Hematopoietic multipotent progenitor cell (in vitro differentiated cells): ENCODE measurements around the gene MTRR. TPM values are rescaled to one million over a fixed set of nuclear protein-coding genes. Genes with fewer than 3 reads are reported as not detected.

Source experiments
- total RNA-seq: library from RNA; depleted of rRNA; stranded (reverse); fragments of >200 nt; gene quantifications from one replicate; pipeline ENCODE4 v1.2.3, GENCODE V29; 2012

The MTRR gene
- total RNA-seq, 1 donor, result 20.5 TPM

Other genes with a start within 250 kb of the MTRR start
- 0.27 TPM for gene CFAP90, start 18.0 kb upstream of the MTRR start, total RNA-seq
- 4.6 TPM for gene FASTKD3, start 117 bp upstream of the MTRR start, total RNA-seq